HFF-Myc (cell line): ENCODE measurements around the gene TTC7B.

Source experiments
- DNase-seq: peaks from one replicate; pipeline ENCODE4 v3.0.0-alpha.2; 2011; ENCODE audit warnings: low read depth; ENCODE audit errors: extremely low read depth
- H3K4me3 ChIP-seq: replicated peaks from 2 replicates; pipeline ENCODE4 v1.5.1; 2011; ENCODE audit warnings: low read depth, mild to moderate bottlenecking, control low read depth, low read length
- CTCF ChIP-seq: IDR thresholded peaks from 2 replicates; pipeline ENCODE4 v1.5.1; 2012; ENCODE audit warnings: mild to moderate bottlenecking, low read depth, low read length, control low read depth; ENCODE audit errors: missing control alignments

Gene TTC7B

GRCh38 chr14:90578283-90578985 lies 237.8 kb downstream of the TTC7B start:
- no peak overlapping the region for H3K4me3 ChIP-seq
- no peak for TF ChIP-seq CTCF
- no peak for DNase-seq

- no peak for TF ChIP-seq CTCF
- no peak for DNase-seq
- H3K4me3 ChIP-seq, result no peak overlapping the region
These were observed 238.5 kb downstream of the TTC7B start for GRCh38 chr14:90577661-90578282.

GRCh38 chr14:90576981-90577660 lies 239.1 kb downstream of the TTC7B start:
- H3K4me3 ChIP-seq, result no peak overlapping the region
- TF ChIP-seq CTCF, result no peak
- DNase-seq, result no peak

GRCh38 chr14:90576581-90576980 lies 239.6 kb downstream of the TTC7B start:
- H3K4me3 ChIP-seq, result no peak overlapping the region
- no peak for TF ChIP-seq CTCF
- DNase-seq, result no peak

GRCh38 chr14:90575781-90576180 lies 240.4 kb downstream of the TTC7B start:
- TF ChIP-seq CTCF, result no peak
- no peak overlapping the region for H3K4me3 ChIP-seq
- DNase-seq, result no peak

GRCh38 chr14:90575336-90575735 lies 240.9 kb downstream of the TTC7B start:
- no peak for DNase-seq
- no peak overlapping the region for H3K4me3 ChIP-seq
- no peak for TF ChIP-seq CTCF
